Activated naive CD8-positive, alpha-beta T cell treated with anti-CD3 and anti-CD28 coated beads for 36 hours (primary cell): Measurements from ENCODE around the gene KMT2D. TPM values are rescaled to one million over a fixed set of nuclear protein-coding genes. Genes with fewer than 3 reads are reported as not detected.
"Not testable (repeated sequence)": the region's sequence is repeated elsewhere in the genome, so short reads cannot be mapped to it uniquely, and the experiment has no call there.

Experiments used
- DNase-seq: peaks from one replicate; pipeline ENCODE4 v3.0.0; 2021
- H3K27ac Mint-ChIP-seq: one replicate; pipeline ENCODE4 v1.8.0; 2022; ENCODE audit warnings: mild to moderate bottlenecking, moderate library complexity, mixed read lengths
- H3K27me3 Mint-ChIP-seq: one replicate; pipeline ENCODE4 v1.8.0; 2022; ENCODE audit warnings: mild to moderate bottlenecking, mixed read lengths
- H3K36me3 Mint-ChIP-seq: one replicate; pipeline ENCODE4 v1.8.0; 2021; ENCODE audit warnings: mild to moderate bottlenecking, mixed read lengths
- H3K4me1 Mint-ChIP-seq: one replicate; pipeline ENCODE4 v1.8.0; 2021; ENCODE audit warnings: mixed read lengths
- H3K4me3 Mint-ChIP-seq: one replicate; pipeline ENCODE4 v1.8.0; 2022; ENCODE audit warnings: mild to moderate bottlenecking, moderate library complexity, mixed read lengths
- H3K9me3 Mint-ChIP-seq: one replicate; pipeline ENCODE4 v1.8.0; 2022; ENCODE audit warnings: mixed read lengths
- total RNA-seq, 2 experiments: library from RNA; stranded (reverse); gene quantifications; one replicate each; pipeline ENCODE4 v1.2.3, GENCODE V29; 2021

KMT2D gene
- total RNA-seq, 2 experiments from 2014 or later: 45.3 to 47.5 TPM

- no peak overlapping the region for H3K27ac Mint-ChIP-seq
- H3K4me1 Mint-ChIP-seq: peaks cover 20% of the 10 kb centered on the region
- no peaks in the 10 kb centered on the region for H3K9me3 Mint-ChIP-seq
- no peaks in the 10 kb centered on the region for H3K27me3 Mint-ChIP-seq
- peaks cover 7% of the 10 kb centered on the region for H3K36me3 Mint-ChIP-seq
- DNase-seq: no peak
- H3K4me3 Mint-ChIP-seq: no peak overlapping the region
Measured at GRCh38 chr12:49064767-49065152, 4.2 kb upstream of the KMT2D start.

- H3K36me3 Mint-ChIP-seq, H3K9me3 Mint-ChIP-seq, H3K27me3 Mint-ChIP-seq, DNase-seq, H3K27ac Mint-ChIP-seq: not testable (repeated sequence)
- peak overlapping the region; percentile 98 for H3K4me3 Mint-ChIP-seq
- H3K4me1 Mint-ChIP-seq: peaks cover 30% of the 10 kb centered on the region
Measured at GRCh38 chr12:49061916-49062315, 1.3 kb upstream of the KMT2D start.

DNA sequence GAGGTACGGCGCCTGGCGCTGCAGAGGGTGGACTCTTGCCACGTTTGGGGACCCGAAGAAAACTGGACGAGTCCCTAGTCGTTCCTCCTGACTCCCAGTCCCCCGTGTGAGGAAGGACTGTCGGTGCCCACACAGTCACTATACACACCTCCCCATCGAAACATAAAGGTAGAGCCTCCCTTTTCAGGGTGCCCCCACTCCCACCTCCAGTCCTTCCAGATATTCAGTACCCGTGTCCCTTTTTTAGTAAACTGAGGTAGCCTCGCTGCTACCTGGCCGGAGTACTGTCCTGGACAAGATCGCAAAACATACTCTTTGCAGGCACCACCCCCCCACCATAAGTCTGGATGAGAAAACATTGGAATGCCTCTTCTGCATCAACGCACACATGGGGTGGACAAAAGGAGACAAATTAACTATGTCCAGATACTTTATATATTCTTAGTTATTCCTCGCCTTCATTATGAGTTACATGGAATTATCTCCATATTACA is 610 bp upstream of the KMT2D start:
- DNase-seq: no peak
- H3K27me3 Mint-ChIP-seq: no peaks in the 10 kb centered on the region
- peak overlapping the region; percentile 98 for H3K4me3 Mint-ChIP-seq
- no peaks in the 10 kb centered on the region for H3K9me3 Mint-ChIP-seq
- H3K4me1 Mint-ChIP-seq: peaks cover 36% of the 10 kb centered on the region
- H3K27ac Mint-ChIP-seq: peak overlapping the region; percentile 97
- H3K36me3 Mint-ChIP-seq: peaks cover 4% of the 10 kb centered on the region

GRCh38 chr12:49059299-49060171 is 1.1 kb downstream of the KMT2D start:
- peak overlapping the region; percentile 96 for H3K4me3 Mint-ChIP-seq
- peak overlapping the region; percentile 90 for H3K27ac Mint-ChIP-seq
- no peaks in the 10 kb centered on the region for H3K9me3 Mint-ChIP-seq
- no peaks in the 10 kb centered on the region for H3K27me3 Mint-ChIP-seq
- DNase-seq: peak; percentile 40
- H3K4me1 Mint-ChIP-seq: peaks cover 52% of the 10 kb centered on the region
- peaks cover 11% of the 10 kb centered on the region for H3K36me3 Mint-ChIP-seq

DNA sequence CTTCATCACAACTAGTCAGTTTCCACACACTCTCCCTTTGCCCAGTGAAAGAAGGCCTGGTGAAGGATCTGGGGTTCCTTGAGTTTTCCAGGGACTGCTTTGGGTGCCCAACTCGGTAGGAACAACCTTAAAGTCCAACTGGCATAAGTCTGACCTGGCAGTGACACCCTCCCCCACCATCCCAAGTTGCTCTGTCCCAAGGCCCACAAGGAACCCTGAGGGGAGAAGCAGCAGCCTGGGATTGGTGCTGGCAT is 1.6 kb downstream of the KMT2D start:
- no peaks in the 10 kb centered on the region for H3K9me3 Mint-ChIP-seq
- no peak for DNase-seq
- H3K27ac Mint-ChIP-seq: peak overlapping the region; percentile 90
- no peaks in the 10 kb centered on the region for H3K27me3 Mint-ChIP-seq
- H3K4me1 Mint-ChIP-seq: peaks cover 51% of the 10 kb centered on the region
- H3K36me3 Mint-ChIP-seq: peaks cover 11% of the 10 kb centered on the region
- H3K4me3 Mint-ChIP-seq: peak overlapping the region; percentile 96

DNA sequence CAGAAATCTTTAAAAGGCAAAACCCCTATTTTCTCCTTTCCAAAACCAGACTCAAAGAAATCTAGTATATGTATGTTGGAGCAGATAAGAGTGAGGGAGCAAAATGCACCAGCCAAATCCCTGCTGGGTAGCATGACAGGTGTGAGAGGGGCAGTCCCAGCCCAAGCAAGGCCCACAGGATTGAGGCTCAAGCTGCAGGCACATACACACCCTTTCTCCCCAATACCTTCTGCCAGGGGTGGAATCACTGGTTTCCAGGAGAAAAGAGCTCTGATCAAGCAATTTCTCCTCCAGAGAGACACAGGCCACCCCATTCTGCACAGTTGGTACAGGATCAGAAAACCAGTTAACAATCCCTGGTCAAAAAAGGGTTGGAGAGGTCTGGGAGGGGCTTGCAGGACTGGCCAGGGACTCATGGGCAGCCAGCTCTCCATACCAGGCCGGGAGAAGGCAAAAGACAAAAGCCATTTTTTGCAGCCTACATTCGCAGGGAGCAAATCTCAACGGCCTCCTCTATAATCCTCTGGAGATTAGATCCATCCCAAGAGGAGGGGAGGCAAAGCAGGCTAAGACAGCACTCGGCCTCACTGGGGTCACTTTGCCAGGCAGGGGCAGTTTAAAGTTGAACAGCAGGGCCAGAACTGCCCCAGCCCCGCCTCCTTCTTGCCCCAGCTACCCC is 2.1 kb downstream of the KMT2D start:
- Mint-ChIP-seq H3K27ac (peak overlapping the region; percentile 69), H3K4me3 (peak overlapping the region; percentile 96), H3K9me3 (no peaks in the 10 kb centered on the region), H3K4me1 (peaks cover 48% of the 10 kb centered on the region), H3K27me3 (no peaks in the 10 kb centered on the region), H3K36me3 (peaks cover 11% of the 10 kb centered on the region)
- no peak for DNase-seq

DNA sequence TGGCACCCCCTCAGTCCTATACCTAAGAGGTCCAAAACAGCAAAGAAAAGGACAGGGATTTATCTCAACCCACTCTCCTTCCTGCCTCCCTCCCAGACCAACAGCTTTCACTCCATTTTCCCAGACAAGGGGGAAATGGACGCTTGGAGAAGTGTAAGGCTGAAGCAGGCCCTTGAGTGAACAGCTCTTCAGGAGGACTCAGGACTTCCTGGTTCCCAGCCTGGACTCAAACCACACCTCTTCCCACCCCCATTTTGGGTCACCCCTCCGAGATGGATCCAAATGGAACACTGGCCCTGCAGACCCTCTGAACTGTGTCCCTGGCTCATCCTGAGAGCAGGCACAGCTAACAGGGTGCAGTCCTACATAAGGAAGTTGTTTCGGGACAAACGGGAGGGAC is 2.7 kb downstream of the KMT2D start:
- peak overlapping the region; percentile 96 for H3K4me3 Mint-ChIP-seq
- H3K9me3 Mint-ChIP-seq: no peaks in the 10 kb centered on the region

DNA sequence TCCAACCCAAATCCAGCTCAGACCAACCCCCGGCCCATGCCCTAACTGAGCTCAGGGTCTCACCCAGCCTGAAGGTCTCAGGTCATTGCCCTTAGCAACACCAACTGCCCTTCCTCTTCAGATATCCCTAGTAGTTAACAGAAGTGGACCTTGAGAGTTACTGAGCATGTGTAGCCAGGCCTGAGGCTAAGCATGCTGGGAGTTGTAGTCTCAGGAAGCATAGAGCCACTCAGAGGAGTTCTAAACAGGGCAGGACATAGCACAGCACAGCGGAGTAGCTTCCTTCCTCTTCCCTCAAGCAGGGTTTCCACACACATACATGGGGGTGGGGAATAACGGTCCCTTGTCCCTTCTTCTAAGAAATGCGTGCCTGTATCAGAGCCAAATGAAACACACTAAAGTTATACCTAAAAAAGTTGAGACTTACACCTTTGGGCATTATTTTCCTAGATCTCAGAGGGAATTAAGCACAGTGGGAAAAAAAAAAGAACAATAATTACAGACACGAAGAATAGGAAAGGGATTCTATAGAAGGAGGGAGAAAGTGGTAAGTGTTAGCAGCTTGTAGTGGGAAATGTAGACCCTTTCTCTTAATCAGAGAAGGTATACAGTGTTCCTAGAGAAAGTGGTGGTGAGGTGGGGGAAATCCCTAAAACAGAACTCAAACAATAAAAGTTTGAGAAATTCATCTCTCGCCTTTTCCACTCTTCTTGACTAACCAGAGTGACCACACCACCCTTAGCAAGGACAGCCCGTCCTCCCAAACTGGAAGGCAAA is 4.4 kb downstream of the KMT2D start:
- Mint-ChIP-seq H3K4me3 (peak overlapping the region; percentile 96), H3K36me3 (peaks cover 20% of the 10 kb centered on the region), H3K9me3 (no peaks in the 10 kb centered on the region), H3K27ac (peak overlapping the region; percentile 74), H3K4me1 (peaks cover 41% of the 10 kb centered on the region), H3K27me3 (no peaks in the 10 kb centered on the region)
- peak; percentile 52 for DNase-seq

More for the DNA sequence above, 2.7 kb downstream of the KMT2D start:
- Mint-ChIP-seq H3K36me3 (peaks cover 11% of the 10 kb centered on the region), H3K27me3 (no peaks in the 10 kb centered on the region), H3K27ac (peak overlapping the region; percentile 74), H3K4me1 (peaks cover 48% of the 10 kb centered on the region)
- no peak for DNase-seq

DNA sequence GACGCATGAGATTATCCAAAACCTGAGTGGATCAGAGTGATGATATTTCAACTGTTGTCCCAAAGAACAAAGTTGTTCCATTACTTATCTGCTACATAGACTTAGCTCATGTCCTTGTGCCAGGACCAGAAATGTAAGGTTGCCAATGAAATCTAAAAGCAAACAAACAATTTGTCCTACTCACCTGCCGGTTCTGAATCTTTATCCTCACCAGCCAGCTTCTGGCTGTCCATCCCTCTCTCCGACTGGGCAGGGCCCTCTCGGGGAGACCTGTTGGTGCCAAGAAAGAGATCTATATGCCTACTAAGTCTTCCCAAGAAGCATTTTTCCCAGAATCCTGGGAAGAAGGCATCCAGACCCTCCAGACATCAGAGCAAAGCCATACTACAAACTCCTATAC is 5.5 kb downstream of the KMT2D start:
- Mint-ChIP-seq H3K9me3 (no peaks in the 10 kb centered on the region), H3K27me3 (no peaks in the 10 kb centered on the region), H3K4me1 (peaks cover 40% of the 10 kb centered on the region), H3K4me3 (peak overlapping the region; percentile 26), H3K36me3 (peaks cover 25% of the 10 kb centered on the region), H3K27ac (peak overlapping the region; percentile 3)
- no peak for DNase-seq

DNA sequence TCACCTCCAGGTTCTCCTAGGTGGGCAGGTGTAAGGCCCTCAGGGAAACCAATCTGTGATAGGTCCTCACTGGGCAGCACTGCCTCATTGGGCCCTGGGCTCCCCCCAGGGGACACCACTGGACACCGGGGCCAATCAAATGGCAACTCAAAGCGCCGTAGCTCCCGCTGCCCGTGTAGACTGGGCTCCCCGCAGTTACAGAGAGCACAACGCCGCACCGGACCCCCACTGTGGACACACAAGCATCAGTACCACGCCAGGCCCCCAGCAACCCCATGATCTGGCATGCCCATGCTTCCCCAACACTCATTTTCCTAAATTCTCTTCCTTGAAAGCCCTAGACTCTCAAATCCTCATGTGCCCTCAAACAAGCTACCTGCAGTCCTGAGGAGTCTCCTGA is 6.1 kb downstream of the KMT2D start:
- no peaks in the 10 kb centered on the region for H3K9me3 Mint-ChIP-seq
- no peaks in the 10 kb centered on the region for H3K27me3 Mint-ChIP-seq
- peaks cover 28% of the 10 kb centered on the region for H3K36me3 Mint-ChIP-seq
- H3K4me3 Mint-ChIP-seq: no peak overlapping the region
- H3K27ac Mint-ChIP-seq: peak overlapping the region; percentile 3
- peaks cover 40% of the 10 kb centered on the region for H3K4me1 Mint-ChIP-seq
- no peak for DNase-seq

GRCh38 chr12:49054096-49054495 is 6.5 kb downstream of the KMT2D start:
- H3K4me1 Mint-ChIP-seq: peaks cover 40% of the 10 kb centered on the region
- peaks cover 29% of the 10 kb centered on the region for H3K36me3 Mint-ChIP-seq
- DNase-seq: no peak
- H3K9me3 Mint-ChIP-seq: no peaks in the 10 kb centered on the region
- no peaks in the 10 kb centered on the region for H3K27me3 Mint-ChIP-seq
- H3K27ac Mint-ChIP-seq: no peak overlapping the region
- no peak overlapping the region for H3K4me3 Mint-ChIP-seq

DNA sequence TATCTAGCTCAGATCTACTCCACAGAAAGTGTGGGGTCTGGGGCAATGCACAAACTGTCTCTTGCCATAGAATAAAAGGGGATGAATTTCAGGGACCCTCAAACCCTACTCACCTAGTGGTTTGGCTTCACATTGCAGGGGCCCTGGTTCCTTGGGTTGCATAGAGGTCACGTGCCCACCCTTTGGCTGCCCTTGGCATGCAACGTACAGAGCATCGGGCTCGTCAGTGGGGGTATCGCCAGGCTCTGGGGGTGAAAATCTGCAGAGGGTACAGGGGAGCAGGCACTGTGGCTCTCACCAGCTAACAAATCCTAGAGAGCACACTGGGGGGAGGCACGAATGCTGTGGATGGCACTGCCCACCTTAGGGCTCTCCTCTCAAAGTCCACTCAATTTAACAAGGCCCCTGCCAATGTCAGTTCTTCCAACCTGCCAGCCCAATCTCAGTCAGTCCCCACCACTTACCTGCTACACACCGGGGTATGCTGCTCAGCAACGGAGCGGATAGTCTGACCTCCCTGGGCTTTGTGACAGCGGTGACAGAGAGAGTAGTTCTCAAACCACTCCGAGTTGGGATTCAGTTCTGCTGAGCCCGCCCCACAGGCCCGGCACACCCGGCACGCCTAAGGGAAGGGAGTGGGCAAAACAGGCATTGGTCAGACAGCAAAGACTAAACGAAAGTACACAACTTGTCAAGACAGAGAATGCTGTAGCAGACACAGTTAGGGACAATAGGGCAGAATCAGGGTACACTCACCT is 8.0 kb downstream of the KMT2D start:
- no peak overlapping the region for H3K4me3 Mint-ChIP-seq
- H3K9me3 Mint-ChIP-seq: no peaks in the 10 kb centered on the region
- peaks cover 32% of the 10 kb centered on the region for H3K4me1 Mint-ChIP-seq
- H3K27me3 Mint-ChIP-seq: no peaks in the 10 kb centered on the region
- no peak for DNase-seq
- H3K27ac Mint-ChIP-seq: no peak overlapping the region
- peaks cover 36% of the 10 kb centered on the region for H3K36me3 Mint-ChIP-seq

- peaks cover 25% of the 10 kb centered on the region for H3K4me1 Mint-ChIP-seq
- no peak for DNase-seq
- no peak overlapping the region for H3K4me3 Mint-ChIP-seq
- H3K9me3 Mint-ChIP-seq: no peaks in the 10 kb centered on the region
- no peaks in the 10 kb centered on the region for H3K27me3 Mint-ChIP-seq
- peaks cover 37% of the 10 kb centered on the region for H3K36me3 Mint-ChIP-seq
- H3K27ac Mint-ChIP-seq: no peak overlapping the region
Measured at GRCh38 chr12:49051777-49052438, 8.7 kb downstream of the KMT2D start.

- H3K4me1 Mint-ChIP-seq: peaks cover 20% of the 10 kb centered on the region
- H3K9me3 Mint-ChIP-seq: no peaks in the 10 kb centered on the region
- no peak for DNase-seq
- H3K36me3 Mint-ChIP-seq: peaks cover 37% of the 10 kb centered on the region
- no peak overlapping the region for H3K4me3 Mint-ChIP-seq
- H3K27me3 Mint-ChIP-seq: no peaks in the 10 kb centered on the region
- H3K27ac Mint-ChIP-seq: no peak overlapping the region
Measured at GRCh38 chr12:49051373-49051764, 9.2 kb downstream of the KMT2D start.
